ENCODE measurements around the gene FUBP1.

GRCh38 chr1:77953907-77954306, 25.0 kb downstream of the FUBP1 start:
- TF ChIP-seq CTCF (conservative IDR thresholded peaks at IDR 0.05; ENCODE audit: low read length), result no peak
- TF ChIP-seq EZH2phosphoT487 (IDR thresholded peaks at IDR 0.05; ENCODE audit: borderline replicate concordance, low read depth, low read length), result no peak

All from OCI-LY7 (cell line).